SW480 (cell line): ENCODE results near the gene ARRDC3.
"Not testable (repeated sequence)": the region's sequence is repeated elsewhere in the genome, so short reads cannot be mapped to it uniquely, and the experiment has no call there.

Experiments
- DNase-seq: peaks from one replicate; pipeline ENCODE4 v3.0.0-alpha.2; 2016; ENCODE audit warnings: low spot score

Gene ARRDC3, protein sequence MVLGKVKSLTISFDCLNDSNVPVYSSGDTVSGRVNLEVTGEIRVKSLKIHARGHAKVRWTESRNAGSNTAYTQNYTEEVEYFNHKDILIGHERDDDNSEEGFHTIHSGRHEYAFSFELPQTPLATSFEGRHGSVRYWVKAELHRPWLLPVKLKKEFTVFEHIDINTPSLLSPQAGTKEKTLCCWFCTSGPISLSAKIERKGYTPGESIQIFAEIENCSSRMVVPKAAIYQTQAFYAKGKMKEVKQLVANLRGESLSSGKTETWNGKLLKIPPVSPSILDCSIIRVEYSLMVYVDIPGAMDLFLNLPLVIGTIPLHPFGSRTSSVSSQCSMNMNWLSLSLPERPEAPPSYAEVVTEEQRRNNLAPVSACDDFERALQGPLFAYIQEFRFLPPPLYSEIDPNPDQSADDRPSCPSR

DNA sequence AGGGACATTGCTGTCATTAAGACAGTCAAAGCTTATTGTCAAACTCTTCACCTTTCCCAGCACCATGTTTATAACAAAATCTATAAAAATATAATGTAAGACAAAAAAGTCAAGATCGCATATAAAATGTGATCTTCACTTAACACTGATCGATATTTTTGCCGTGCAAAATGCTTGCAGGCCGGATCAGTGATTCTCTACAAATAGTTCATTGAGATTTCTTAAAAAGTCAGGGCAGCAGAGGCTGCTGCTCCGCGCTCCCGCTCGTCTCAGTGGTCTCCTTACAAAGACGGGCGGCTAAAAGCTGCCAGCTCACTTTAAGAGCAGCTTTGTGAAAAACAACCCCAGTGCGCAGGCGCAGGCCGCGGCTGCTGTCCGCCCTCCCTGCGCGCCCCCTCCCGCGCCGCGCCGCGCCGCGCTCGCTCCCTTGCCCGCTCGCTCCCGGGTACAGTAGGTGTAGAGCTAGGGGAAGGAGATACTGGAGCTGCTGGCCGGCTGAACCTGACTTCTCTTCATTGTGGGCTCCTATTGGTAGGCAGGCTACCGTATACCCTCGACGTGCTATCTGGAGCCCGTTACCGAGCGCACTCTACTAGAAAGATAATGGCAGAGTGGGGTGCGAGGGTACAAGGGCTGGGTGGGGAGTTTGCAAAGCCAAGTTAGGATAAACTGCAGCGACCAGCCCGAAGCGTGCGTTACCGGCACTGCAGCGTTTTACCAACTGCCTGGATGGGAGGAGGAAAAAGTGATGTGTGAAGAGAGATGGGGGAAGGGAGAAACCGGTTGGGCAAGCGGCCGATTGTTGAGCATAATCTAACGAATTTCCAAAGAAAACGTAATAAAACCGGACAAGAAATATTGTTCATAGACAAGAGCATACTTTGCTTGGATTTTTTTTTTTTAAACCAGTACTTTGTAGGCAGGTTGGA is at the start of gene ARRDC3:
TSS of gene ARRDC3 (minus strand) at position 291 of the 929 bp plus-strand sequence. CDS start at position 66, 225 bp downstream.
- peak; percentile 96 for DNase-seq

DNA sequence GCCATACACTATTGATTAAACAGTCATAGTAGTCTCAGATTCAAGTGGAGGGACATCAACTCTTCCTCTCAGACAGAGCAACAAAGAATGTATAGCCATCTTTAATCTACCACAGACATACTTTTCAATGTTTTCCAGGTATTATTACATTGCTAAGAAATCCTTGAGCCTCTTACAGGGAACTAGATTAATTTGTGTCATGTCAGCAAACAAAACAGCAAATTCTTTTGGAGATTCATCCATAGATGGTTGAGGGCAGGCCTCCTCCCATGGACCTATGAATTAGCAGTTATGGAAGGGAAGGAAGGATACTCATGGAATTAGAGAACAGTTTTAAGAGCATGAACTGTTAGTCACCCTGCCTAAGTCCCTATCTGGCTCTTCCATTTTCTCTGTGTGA is 47.8 kb upstream of the ARRDC3 start:
- no peak for DNase-seq

DNA sequence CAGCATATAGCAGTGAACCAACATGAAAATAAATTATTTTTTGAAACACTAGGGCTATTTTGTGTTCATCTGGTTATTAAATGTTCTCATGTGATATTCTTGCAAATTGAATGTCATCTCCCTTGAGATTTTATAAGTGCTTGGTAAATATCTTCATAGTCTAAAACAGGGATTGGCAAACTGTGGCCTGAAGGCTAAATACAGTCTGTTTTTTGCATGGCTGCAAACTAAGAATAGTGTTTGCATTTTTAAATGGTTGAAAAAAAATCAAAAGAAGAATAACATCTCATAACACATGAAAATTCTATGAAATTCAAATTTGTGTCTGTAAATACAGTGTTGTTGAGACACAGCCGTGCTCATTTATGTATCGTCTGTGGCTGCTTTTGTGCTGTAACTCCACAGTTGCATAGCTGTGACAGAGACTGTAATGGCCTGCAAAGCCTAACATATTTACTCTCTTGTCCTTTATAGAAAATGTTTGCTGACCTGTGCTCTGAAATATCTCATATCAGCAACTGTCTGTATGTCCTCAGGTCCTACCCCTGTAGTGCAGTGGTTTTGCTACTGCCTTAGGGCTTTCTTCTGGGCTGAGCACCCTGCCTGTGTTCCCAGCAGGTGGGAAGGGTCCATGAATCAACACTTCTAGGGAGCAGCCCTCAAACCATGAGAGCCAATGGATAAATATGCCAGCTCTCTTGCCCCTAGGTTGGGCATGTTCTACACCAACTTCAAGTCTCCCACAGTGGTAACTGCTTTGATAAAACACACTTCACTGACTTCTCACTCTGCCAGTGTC is 41.7 kb upstream of the ARRDC3 start:
- DNase-seq = no peak

DNA sequence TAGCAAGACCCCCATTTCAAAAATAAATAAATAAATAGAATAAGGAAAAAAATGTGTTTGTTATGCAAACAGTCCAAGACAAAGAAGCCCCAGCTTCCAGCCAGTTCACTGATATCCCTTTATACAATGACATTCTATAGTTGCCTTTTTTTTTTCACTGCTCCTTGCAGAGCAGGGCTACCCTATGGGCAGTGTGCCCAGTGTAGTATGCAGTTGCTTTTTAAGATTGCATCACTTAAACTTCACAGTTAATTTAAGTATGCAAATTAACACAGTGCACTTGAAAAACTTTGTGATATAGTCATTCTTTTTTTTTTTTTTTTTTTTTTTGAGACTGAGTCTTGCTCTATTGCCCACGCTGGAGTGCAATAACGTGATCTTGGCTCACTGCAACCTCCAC is 40.8 kb upstream of the ARRDC3 start:
- DNase-seq = no peak

DNA sequence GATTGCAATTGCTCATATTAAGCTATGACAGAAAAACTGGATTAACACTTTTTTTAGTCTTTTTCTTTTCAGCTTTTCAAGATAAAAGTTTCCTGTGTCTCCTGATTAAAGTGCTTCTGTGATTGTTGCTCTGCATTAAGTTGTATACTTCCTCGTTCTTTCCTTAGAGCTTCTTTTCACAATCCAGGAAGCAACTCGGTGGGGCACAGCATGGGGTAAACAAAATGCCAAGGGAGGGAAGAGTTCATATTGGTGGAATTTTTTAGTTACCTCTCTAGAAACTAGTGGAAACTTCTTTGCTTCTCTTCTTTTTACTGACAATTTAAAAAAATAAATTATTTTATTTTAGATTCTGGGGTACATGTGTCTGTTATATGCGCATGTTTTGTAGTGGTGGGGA is 37.8 kb upstream of the ARRDC3 start:
- DNase-seq = no peak

DNA sequence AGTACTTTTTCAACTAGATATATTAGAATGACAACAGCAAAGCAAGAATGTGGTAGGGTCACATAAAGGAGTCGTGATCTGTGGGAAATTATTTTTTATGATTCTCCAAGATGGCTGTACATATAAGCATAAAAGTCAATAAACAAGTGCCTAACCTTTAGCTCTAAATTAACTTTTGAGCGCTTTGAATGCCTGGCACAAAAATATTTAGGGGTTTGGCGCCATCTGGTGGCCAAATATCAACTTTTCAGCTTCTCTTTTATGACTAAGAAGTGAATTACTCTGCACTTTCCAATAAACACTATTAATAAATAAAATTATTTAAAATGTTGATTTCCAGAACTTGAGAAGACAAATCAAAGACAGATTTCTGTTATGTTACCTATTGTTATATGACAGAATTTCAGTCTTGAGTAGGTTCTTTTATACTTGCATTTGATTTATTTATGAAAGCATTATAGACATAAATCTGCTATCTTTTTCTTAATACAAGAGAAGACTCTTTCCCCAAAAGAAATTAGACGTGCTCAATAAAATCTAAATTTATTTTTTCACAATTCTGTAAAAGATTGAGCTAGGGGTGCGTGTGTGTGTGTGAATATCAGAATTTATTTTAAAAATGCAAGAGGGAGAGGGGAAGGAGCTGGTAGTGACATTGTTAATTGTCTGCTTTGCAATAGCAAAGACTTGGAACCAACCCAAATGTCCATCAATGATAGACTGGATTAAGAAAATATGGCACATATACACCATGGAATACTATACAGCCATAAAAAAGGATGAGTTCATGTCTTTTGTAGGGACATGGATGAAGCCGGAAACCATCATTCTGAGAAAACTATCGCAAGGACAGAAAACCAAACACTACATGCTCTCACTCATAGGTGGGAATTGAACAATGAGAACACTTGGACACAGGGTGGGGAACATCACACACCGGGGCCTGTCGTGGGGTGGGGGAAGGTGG is 36.7 kb upstream of the ARRDC3 start:
- DNase-seq = peak; percentile 47

DNA sequence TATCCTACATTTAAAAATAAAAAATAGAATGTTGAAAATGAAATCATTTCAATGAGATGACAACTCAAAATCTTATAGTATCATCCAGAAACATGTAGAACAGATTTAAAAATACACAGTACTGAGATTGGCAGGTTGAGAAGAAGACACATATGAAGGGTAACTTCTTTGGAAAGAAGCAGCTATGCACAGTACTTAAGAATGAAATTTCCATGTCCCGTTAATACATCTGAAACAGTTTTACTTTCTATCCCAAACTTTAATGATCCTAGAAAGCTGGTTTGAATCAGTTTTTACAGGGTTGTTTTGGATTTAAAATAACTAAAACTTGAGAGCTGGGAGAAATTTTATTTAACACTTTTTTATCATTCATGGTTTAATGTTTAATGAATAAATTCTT is 36.0 kb upstream of the ARRDC3 start:
- no peak for DNase-seq

DNA sequence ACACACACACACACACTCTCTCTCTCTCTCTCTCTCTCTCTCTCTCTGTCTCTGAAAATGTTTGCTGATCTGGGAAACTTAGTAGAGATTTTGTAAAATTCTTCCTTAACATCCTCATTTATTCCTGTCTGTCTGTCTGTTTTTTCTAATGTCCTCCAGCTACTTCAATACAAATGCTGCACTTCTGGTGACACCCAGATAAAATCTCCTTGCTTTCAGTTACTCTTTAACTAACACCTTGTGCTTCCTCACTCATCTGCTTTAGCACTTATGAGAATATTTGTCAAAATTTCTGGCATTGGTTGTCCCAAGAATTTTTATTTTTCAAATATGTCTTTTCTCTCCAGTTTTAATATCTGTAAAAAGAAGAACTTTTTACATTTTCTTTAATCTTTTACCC is 35.0 kb upstream of the ARRDC3 start:
- no peak for DNase-seq

DNA sequence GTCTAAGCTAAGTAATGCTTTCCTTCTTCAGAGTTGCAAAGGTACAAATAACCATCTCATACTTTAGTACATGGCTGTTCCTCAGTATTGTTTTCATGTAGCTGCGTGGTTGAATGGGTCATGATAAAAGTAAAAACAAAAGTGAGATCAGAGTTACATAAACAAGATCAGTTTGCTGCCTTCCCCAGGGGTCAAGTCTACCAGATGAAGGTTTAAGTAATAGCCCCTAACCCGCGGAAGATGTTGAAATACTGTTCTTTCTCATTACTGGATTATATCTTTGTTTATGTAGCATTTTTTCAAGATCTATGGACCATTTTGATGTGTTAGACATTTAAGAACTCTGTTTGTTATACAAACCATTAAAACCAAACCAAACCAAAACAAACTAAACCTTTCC is 34.1 kb upstream of the ARRDC3 start:
- no peak for DNase-seq

DNA sequence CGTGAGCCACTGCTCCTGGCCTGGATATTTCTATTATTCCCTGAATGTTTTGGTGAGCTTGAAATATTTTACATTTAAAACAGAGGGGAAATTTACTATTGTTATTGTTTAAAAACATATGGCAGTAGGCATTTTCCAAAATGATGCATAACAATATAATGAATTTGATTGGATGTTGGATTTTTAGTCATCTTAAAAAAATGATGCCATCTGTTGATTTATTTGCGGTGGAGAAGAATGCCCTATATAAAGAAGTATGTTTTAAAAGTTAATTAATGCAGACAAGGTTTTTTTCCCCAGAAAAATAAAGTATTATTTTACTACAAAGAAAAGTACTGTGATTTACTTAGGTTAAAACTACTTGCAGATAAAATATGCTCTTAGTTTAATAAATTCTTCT is 33.4 kb upstream of the ARRDC3 start:
- no peak for DNase-seq

DNA sequence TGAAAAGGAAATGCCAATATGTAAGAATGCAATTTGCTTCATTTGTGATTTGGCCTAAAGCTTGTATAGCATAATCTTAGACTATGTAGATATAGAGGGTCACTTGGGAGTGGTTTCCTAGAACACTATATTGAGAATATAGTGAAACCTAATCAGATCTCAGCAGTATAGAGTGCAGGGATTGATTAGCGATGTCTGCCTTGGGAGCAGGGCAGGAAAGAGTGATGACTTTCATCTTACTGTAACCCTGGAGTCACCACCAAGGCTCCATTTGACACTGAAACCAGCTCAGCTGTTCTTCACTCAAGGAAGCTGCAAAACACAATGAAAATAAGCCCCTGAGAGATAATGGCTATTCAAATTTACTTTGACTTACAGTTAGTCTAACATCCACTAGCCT is 26.2 kb upstream of the ARRDC3 start:
- DNase-seq = no peak

DNA sequence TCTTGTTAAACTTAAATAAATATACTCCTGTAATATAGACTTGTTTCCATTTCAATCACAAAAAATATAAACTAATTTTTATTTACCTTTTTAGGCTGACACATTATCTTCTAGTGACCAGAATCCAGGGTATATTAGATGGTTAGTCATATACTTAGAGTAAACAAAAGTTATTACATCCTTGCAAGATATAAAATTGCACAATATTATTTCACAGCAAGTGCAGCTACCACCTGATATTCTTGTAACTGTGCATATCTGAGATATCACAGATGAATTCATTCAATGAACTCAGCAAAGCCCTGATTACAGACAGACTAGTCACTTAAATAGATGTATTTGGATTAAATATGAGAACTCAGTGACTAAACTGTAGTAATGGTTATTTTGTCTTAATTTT is 25.6 kb upstream of the ARRDC3 start:
- DNase-seq = no peak

DNA sequence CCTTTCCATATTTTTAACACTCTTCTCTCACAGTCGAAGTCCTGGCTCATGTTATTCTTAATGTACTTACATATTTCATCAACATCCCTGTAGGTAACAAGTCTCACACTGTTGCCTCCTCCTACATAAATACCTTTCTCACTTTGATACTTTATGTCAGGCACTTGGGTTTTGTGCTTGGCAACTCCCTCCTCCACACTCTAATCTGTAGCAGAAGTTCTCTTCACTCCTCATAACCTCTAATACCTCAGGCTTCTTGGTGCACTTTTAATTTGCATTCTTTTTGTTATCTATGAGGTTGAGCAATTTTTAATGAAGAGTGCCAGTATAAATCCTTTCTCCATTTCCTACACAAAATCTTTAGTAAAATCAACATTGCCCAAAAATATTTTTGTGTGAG is 24.1 kb upstream of the ARRDC3 start:
- no peak for DNase-seq

DNA sequence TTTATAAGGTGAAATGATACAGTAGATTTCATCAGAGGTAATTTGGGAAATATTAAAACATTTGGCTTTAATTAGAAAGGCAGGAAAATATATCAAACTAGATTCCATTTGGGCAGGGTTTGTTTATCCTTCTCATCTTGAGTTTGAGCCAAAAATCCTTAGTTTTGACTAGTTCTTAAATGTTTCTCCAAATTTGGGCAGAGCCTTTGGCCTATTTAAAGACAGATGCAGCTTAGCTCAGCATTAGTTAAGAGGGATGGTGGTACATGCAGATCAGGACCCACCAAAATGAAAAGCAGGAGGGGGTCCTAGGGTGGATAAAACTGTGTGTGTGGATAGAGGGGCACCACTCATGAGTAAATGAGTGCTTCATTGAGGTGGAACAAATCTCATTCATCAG is 20.3 kb upstream of the ARRDC3 start:
- DNase-seq = no peak

DNA sequence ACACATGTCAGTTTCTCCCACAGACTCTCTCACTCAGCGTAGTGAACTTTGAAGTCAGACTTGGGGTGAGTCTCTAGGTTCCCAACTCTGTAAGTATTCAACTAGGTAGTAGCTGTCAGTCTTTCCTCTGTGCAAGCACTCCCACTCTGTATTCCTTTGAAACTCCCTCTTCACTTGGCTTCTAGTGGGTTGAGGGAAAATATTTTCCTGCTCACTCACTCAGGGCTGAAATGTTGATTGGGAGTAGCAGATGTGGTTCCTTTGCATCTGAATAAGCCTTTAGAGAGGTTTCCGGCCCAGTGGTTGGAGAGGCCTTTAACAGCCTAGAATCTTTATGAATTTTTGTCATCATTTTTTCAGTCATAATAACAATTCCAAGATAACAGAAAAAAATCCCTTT is 18.1 kb upstream of the ARRDC3 start:
- no peak for DNase-seq

DNA sequence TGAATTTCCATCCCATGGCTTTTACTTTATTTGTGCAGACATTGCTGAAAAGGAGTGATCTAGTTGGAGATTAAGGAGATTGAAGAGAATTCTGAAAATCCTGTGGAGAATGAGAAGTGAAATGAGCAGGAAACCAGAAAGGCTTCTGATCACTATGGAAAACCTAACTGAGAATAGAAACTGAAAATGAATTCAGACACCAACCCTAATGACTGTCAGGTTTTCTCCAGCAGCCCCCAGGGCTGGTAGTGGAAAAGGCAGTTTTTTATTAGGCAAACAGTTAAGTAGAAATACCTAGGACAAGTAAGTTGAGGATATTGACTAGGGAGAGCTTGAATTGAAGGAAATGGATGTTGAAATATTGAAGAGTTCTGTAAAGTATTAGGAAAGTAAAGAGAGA is 14.7 kb upstream of the ARRDC3 start:
- DNase-seq = no peak

DNA sequence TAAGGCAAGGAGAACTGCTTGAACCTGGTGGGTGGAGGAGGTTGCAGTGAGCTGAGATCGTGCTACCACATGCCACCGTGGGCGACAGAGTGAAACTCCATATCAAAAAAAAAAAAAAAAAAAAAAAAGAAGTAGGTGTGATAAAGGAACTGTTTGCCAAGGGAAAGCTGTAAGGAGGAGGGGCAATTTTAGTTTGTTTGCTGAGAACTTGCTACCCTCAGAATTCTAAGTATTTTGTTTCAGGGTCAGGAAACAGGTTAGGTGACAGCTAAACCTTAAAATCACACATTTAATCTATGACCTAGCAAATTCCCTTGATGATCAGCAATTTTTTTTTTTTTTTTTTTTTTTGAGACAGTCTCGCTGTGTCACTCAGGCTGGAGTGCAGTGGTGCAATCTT is 7.2 kb upstream of the ARRDC3 start:
- DNase-seq = no peak

DNA sequence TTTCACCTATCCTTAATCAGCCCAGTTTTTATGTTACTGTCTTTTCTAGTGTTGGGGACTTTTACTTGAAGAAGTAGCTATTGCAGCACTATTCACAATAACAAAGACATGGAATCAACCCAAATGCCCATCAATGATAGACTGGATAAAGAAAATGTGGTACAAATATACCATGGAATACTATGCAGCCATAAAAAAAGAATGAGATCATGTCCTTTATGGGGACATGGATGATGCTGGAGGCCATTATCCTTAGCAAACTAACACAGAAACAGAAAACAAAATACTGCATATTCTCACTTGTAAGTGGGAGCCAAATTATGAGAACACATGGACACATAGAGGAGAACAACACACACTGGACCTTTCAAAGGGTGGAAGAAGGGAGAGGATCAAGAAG is 6.4 kb upstream of the ARRDC3 start:
- DNase-seq = not testable (repeated sequence)

DNA sequence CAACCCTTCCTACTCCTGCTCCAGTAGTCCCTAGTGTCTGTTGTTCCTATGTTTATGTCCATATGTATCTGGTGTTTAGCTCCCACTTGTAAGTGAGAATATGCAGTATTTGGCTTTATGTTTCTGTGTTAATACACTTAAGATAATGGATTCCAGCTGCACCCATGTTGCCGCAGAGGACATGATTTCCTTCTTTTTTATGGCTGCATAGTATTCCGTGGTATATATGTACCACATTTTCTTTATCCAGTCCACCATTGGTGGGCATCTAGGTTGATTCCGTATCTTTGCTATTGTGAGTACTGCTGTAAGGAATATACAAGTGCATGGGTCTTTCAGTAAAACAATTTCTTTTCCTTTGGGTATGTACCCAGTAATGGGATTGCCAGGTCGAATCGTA is 5.2 kb upstream of the ARRDC3 start:
- no peak for DNase-seq

DNA sequence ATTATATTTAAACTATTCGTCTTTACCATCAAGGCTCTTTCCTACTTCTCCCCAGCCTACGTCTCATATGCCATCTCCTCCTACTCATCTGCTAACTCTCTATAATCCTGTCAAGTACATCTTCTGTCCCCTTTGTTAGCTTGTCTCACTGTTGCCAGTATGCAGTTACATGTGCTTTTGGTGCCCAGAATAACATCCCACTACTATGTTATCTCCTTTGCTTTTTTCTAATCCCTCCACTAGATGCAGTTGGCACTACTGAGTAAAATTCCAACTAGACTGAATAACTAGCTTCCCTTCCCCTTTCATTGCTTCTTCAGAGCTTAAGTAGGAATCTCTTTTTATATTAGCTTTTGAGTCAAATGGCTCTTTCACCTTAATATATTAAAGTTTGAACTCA is 3.0 kb upstream of the ARRDC3 start:
- DNase-seq = peak; percentile 3

DNA sequence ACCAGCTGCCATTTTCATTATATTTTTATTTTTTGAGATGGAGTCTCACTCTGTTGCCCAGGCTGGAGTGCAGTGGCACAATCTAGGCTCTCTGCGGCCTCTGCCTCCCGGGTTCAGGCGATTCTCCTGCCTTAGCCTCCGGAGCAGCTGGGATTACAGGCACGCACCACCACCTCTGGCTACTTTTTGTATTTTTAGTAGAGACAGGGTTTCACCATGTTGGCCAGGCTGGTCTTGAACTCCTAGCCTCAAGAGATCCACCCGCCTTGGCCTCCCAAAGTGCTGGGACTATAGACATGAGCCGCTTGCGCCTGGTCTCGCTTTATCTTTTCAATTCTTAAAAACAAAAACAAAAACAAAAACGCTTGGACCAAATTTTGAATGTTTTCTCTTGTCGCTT is 2.5 kb upstream of the ARRDC3 start:
- not testable (repeated sequence) for DNase-seq
